HCT116 (cell line): ENCODE data around the gene DAPK3. TPM values are rescaled to one million over a fixed set of nuclear protein-coding genes. Genes with fewer than 3 reads are reported as not detected.

Source experiments
- ATAC-seq: fragments of 200-7000 bp; cut with Tn5 transposase; 2 replicates; pipeline ENCODE4 v1.9.1; 2020; ENCODE audit warnings: mild to moderate bottlenecking, moderate library complexity
- BruUV-seq: library from RNA; stranded (reverse); fragments of 400-500 nt; replicated peaks from 2 replicates; lab custom pipeline; 2021; lab: Mats Ljungman, UMichigan
- CTCF ChIA-PET: fragments of 300-600 bp; sonication (Branson Sonifier 250); formaldehyde crosslinking; loops from one replicate; lab custom pipeline; 2021; ENCODE audit warnings: antibody characterized with exemption; lab: Charles Lee
- POLR2A ChIA-PET: fragments of 300-600, 350-600 bp; sonication (Branson Sonifier 250); formaldehyde crosslinking; loops from one replicate; lab custom pipeline; 2021; ENCODE audit warnings: antibody characterized with exemption; lab: Charles Lee
- RAD21 ChIA-PET, 2 experiments: fragments of 300-600 bp; sonication (Branson Sonifier 250); formaldehyde crosslinking; loops; one replicate each; lab custom pipeline; 2023; ENCODE audit warnings: low total read pairs in 2 of 2; ENCODE audit not compliant: uncharacterized antibody in 2 of 2, unreplicated experiment in 2 of 2, low non-redundant PET in 1 of 2; lab: Charles Lee
- DNase-seq: peaks from one replicate; pipeline ENCODE4 v3.0.0-alpha.2; 2010; ENCODE audit warnings: low read depth, low spot score
- H2AFZ ChIP-seq: fragments of 200-600 bp; shearing (Covaris generic), sonication (generic); 2 replicates; pipeline ENCODE4 v1.6.1; 2017; ENCODE audit warnings: low read depth, mixed run types, mixed read lengths, antibody characterized with exemption, low read length; ENCODE audit not compliant: poor library complexity, severe bottlenecking
- H3K27ac ChIP-seq: 2 replicates; pipeline ENCODE4 v1.5.1; 2012; ENCODE audit warnings: low read depth, low read length
- H3K27me3 ChIP-seq: fragments of 200-600 bp; sonication (generic); 2 replicates; pipeline ENCODE4 v1.6.1; 2016; ENCODE audit warnings: mixed run types, low read length, mixed read lengths; ENCODE audit not compliant: insufficient read depth
- H3K36me3 ChIP-seq, 2 experiments: fragments of 200-500 bp in 1 of 2; fragments of 200-600 bp in 1 of 2; sonication (Bioruptor generic) in 1 of 2; sonication (generic) in 1 of 2; 2 replicates each; pipeline versions ENCODE4 v1.5.1 to v1.6.1; 2014 to 2016; ENCODE audit warnings: low read length in 2 of 2, inconsistent platforms in 1 of 2, mixed read lengths in 1 of 2, mixed run types in 1 of 2; ENCODE audit not compliant: insufficient read depth in 2 of 2, control insufficient read depth in 1 of 2
- H3K4me1 ChIP-seq, 2 experiments: fragments of 200-600 bp in 1 of 2; sonication (generic) in 1 of 2; 2 replicates each; pipeline versions ENCODE4 v1.5.1 to v1.6.1; 2012 to 2017; ENCODE audit warnings: low read length in 2 of 2, inconsistent platforms in 1 of 2, mild to moderate bottlenecking in 1 of 2, mixed read lengths in 1 of 2, mixed run types in 1 of 2, moderate library complexity in 1 of 2; ENCODE audit not compliant: insufficient read depth in 2 of 2, control insufficient read depth in 1 of 2
- H3K4me2 ChIP-seq: fragments of 200-600 bp; sonication (generic); 2 replicates; pipeline ENCODE4 v1.6.1; 2017; ENCODE audit warnings: mixed run types, low read length, mixed read lengths
- H3K4me3 ChIP-seq, 2 experiments: fragments of 200-600 bp in 1 of 2; sonication (generic) in 1 of 2; replicated peaks in 1 of 2; 2 replicates each; pipeline ENCODE4 v1.5.1; 2011 to 2016; ENCODE audit warnings: low read length in 2 of 2, control low read depth in 1 of 2, low read depth in 1 of 2, mild to moderate bottlenecking in 1 of 2, mixed read lengths in 1 of 2, mixed run types in 1 of 2
- H3K79me2 ChIP-seq: fragments of 200-600 bp; sonication (generic); 2 replicates; pipeline ENCODE4 v1.6.1; 2017; ENCODE audit warnings: mild to moderate bottlenecking, mixed run types, low read length, moderate library complexity, mixed read lengths; ENCODE audit not compliant: insufficient read depth
- H3K9ac ChIP-seq: fragments of 200-600 bp; sonication (generic); 2 replicates; pipeline ENCODE4 v1.6.1; 2016; ENCODE audit warnings: low read length, mixed read lengths
- H3K9me2 ChIP-seq: fragments of 200-600 bp; sonication (generic), shearing (Covaris generic); 2 replicates; pipeline ENCODE4 v1.6.1; 2017; ENCODE audit warnings: mixed run types, mild to moderate bottlenecking, moderate library complexity; ENCODE audit not compliant: insufficient read depth
- H3K9me3 ChIP-seq, 2 experiments: fragments of 200-500 bp in 1 of 2; fragments of 200-600 bp in 1 of 2; sonication (Bioruptor generic) in 1 of 2; sonication (generic) in 1 of 2; 2 replicates each; pipeline ENCODE4 v1.6.1; 2014 to 2017; ENCODE audit warnings: low read length in 2 of 2, mixed read lengths in 2 of 2, inconsistent platforms in 1 of 2, low read depth in 1 of 2, mild to moderate bottlenecking in 1 of 2, mixed run types in 1 of 2, moderate library complexity in 1 of 2; ENCODE audit not compliant: control insufficient read depth in 1 of 2, insufficient read depth in 1 of 2
- H4K20me1 ChIP-seq: fragments of 200-600 bp; sonication (generic), shearing (Covaris generic); 2 replicates; pipeline ENCODE4 v1.6.1; 2017; ENCODE audit warnings: mixed run types, mild to moderate bottlenecking, moderate library complexity; ENCODE audit not compliant: insufficient read depth
- CBX3 ChIP-seq: IDR thresholded peaks from 2 replicates; pipeline ENCODE4 v1.6.1; 2012; ENCODE audit warnings: low read depth
- CEBPB ChIP-seq: IDR thresholded peaks from 2 replicates; pipeline ENCODE4 v1.6.1; 2012; ENCODE audit warnings: low read depth
- ELF1 ChIP-seq: IDR thresholded peaks from 2 replicates; pipeline ENCODE4 v1.6.1; 2012; ENCODE audit warnings: low read depth, borderline replicate concordance
- EZH2 ChIP-seq: fragments of 200-600 bp; sonication (generic); IDR thresholded peaks from 2 replicates; pipeline ENCODE4 v1.6.1; 2017; ENCODE audit warnings: antibody characterized with exemption, mixed run types
- EZH2phosphoT487 ChIP-seq: fragments of 200-600 bp; IDR thresholded peaks from 2 replicates; pipeline ENCODE4 v1.6.1; 2018; ENCODE audit warnings: antibody characterized with exemption, borderline replicate concordance
- FOSL1 ChIP-seq: IDR thresholded peaks from 2 replicates; pipeline ENCODE4 v1.6.1; 2012; ENCODE audit warnings: low read depth
- JUND ChIP-seq: IDR thresholded peaks from 2 replicates; pipeline ENCODE4 v1.6.1; 2012
- POLR2AphosphoS5 ChIP-seq: IDR thresholded peaks from 2 replicates; pipeline ENCODE4 v1.6.1; 2011; ENCODE audit warnings: mild to moderate bottlenecking, low read depth, low read length, moderate library complexity
- RAD21 ChIP-seq: IDR thresholded peaks from 2 replicates; pipeline ENCODE4 v1.6.1; 2012; ENCODE audit warnings: low read depth, mild to moderate bottlenecking
- SIN3A ChIP-seq: IDR thresholded peaks from 2 replicates; pipeline ENCODE4 v1.6.1; 2012; ENCODE audit warnings: low read depth
- SRF ChIP-seq: IDR thresholded peaks from 2 replicates; pipeline ENCODE4 v1.6.1; 2012; ENCODE audit warnings: low read depth
- TCF7L2 ChIP-seq: IDR thresholded peaks from 2 replicates; pipeline ENCODE4 v1.7.0; 2011; ENCODE audit warnings: borderline replicate concordance, inconsistent platforms; ENCODE audit not compliant: insufficient read depth, insufficient read length; ENCODE audit errors: extremely low read depth
- ZBTB33 ChIP-seq: IDR thresholded peaks from 2 replicates; pipeline ENCODE4 v1.6.1; 2011; ENCODE audit warnings: mild to moderate bottlenecking, low read length, moderate library complexity; ENCODE audit not compliant: insufficient replicate concordance; ENCODE audit errors: extremely low read depth
- intact Hi-C: fragments of 100-400 bp; cut with micrococcal nuclease; formaldehyde crosslinking; loops from 2 replicates; pipeline ENCODE4 v1.10.0; 2022
- total RNA-seq: library from RNA; stranded (reverse); gene quantifications from one replicate; pipeline ENCODE4 v1.2.1, GENCODE V29; 2021; ENCODE audit not compliant: unreplicated experiment
- TF ChIP-seq, protein P1 (sequence below): IDR thresholded peaks from 2 replicates; pipeline ENCODE4 v1.6.1; 2012
- TF ChIP-seq, protein P2 (sequence below), 3 experiments: fragments of 200-600 bp in 1 of 3; sonication (generic) in 1 of 3; IDR thresholded peaks in 2 of 3; conservative IDR thresholded peaks in 1 of 3; 2 replicates each; pipeline ENCODE4 v1.5.1; 2012 to 2017; ENCODE audit warnings: low read depth in 2 of 3, low read length in 2 of 3, antibody characterized with exemption in 1 of 3, borderline replicate concordance in 1 of 3, control low read depth in 1 of 3, mild to moderate bottlenecking in 1 of 3, mixed read lengths in 1 of 3, mixed run types in 1 of 3, moderate library complexity in 1 of 3; ENCODE audit not compliant: insufficient read depth in 1 of 3

Gene DAPK3
- total RNA-seq, 1 experiment from 2014 or later = 54.8 TPM

GRCh38 chr19:3950871-3951861 is 19.7 kb downstream of the DAPK3 start:
- CTCF ChIA-PET = no interaction called here
- POLR2A ChIA-PET = no interaction called here

More at GRCh38 chr19:3950871-3951861, 19.7 kb downstream of the DAPK3 start:
- Histone ChIP-seq H3K27ac (no peak overlapping the region), H3K79me2 (no peaks in the 10 kb centered on the region), H3K9ac (no peak overlapping the region), H4K20me1 (no peaks in the 10 kb centered on the region), H3K4me3 (no peak overlapping the region), H2AFZ (no peak overlapping the region), H3K4me2 (no peak overlapping the region), H3K9me2 (no peaks in the 10 kb centered on the region), H3K27me3 (no peaks in the 10 kb centered on the region), H3K36me3 (no peaks in the 10 kb centered on the region), H3K9me3 (no peaks in the 10 kb centered on the region), H3K4me1 (peaks cover 2 to 13% of the 10 kb centered on the region in 2 experiments; a peak in 1 of 4 replicates)
- DNase-seq (no peak), ATAC-seq (no peak)
- intact Hi-C loops = no loop called here
- TF ChIP-seq POLR2AphosphoS5 (no peak), JUND (no peak), EZH2phosphoT487 (no peak), CBX3 (no peak), SIN3A (no peak), SRF (no peak), RAD21 (no peak), CEBPB (no peak), FOSL1 (no peak), ELF1 (no peak), EZH2 (no peak), TCF7L2 (no peak), ZBTB33 (no peak)
- TF ChIP-seq, protein P1, sequence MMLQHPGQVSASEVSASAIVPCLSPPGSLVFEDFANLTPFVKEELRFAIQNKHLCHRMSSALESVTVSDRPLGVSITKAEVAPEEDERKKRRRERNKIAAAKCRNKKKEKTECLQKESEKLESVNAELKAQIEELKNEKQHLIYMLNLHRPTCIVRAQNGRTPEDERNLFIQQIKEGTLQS = no peak
- TF ChIP-seq, protein P2, sequence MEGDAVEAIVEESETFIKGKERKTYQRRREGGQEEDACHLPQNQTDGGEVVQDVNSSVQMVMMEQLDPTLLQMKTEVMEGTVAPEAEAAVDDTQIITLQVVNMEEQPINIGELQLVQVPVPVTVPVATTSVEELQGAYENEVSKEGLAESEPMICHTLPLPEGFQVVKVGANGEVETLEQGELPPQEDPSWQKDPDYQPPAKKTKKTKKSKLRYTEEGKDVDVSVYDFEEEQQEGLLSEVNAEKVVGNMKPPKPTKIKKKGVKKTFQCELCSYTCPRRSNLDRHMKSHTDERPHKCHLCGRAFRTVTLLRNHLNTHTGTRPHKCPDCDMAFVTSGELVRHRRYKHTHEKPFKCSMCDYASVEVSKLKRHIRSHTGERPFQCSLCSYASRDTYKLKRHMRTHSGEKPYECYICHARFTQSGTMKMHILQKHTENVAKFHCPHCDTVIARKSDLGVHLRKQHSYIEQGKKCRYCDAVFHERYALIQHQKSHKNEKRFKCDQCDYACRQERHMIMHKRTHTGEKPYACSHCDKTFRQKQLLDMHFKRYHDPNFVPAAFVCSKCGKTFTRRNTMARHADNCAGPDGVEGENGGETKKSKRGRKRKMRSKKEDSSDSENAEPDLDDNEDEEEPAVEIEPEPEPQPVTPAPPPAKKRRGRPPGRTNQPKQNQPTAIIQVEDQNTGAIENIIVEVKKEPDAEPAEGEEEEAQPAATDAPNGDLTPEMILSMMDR (IDR thresholded peaks at IDR 0.05 in 2 of 3, conservative IDR thresholded peaks at IDR 0.05 in 1 of 3; ENCODE audit: borderline replicate concordance in 1 of 3, insufficient read depth in 1 of 3, low read depth in 2 of 3, low read length in 2 of 3) = no peak
- BruUV-seq = no TSS peak
- RAD21 ChIA-PET = no interaction called here
